Choroid plexus epithelial cell (primary cell): ENCODE measurements around the gene RRAS.
A peak's percentile ranks its signal among the peaks of the same experiment; 100 is the strongest.

Experiments
- DNase-seq: peaks from one replicate; pipeline ENCODE4 v3.0.0-alpha.2; 2010; ENCODE audit warnings: low read depth
- H3K4me3 ChIP-seq: 2 replicates; pipeline ENCODE4 v1.5.1; 2011; ENCODE audit warnings: low read depth, mild to moderate bottlenecking, control low read depth, low read length, moderate library complexity
- CTCF ChIP-seq: conservative IDR thresholded peaks from 2 replicates; pipeline ENCODE4 v1.5.1; 2011; ENCODE audit warnings: low read depth, mild to moderate bottlenecking, control low read depth, inconsistent platforms, low read length, moderate library complexity

RRAS gene

GRCh38 chr19:49685845-49686332 is 45.9 kb upstream of the RRAS start:
- TF ChIP-seq CTCF: no peak
- no peak for DNase-seq
- H3K4me3 ChIP-seq: no peak overlapping the region

- peak; percentile 27 for TF ChIP-seq CTCF
- DNase-seq: no peak
- H3K4me3 ChIP-seq: no peak overlapping the region
These were observed 45.1 kb upstream of the RRAS start for GRCh38 chr19:49684983-49685553.

GRCh38 chr19:49684251-49684982 is 44.5 kb upstream of the RRAS start:
- no peak overlapping the region for H3K4me3 ChIP-seq
- DNase-seq: no peak
- TF ChIP-seq CTCF: peak; percentile 51

- DNase-seq: no peak
- H3K4me3 ChIP-seq: no peak overlapping the region
- no peak for TF ChIP-seq CTCF
These were observed 43.9 kb upstream of the RRAS start for GRCh38 chr19:49683814-49684250.

- DNase-seq: no peak
- TF ChIP-seq CTCF: no peak
- no peak overlapping the region for H3K4me3 ChIP-seq
These were observed 42.3 kb upstream of the RRAS start for GRCh38 chr19:49682274-49682673.

- TF ChIP-seq CTCF: no peak
- DNase-seq: no peak
- no peak overlapping the region for H3K4me3 ChIP-seq
These were observed 41.9 kb upstream of the RRAS start for GRCh38 chr19:49681830-49682229.
